ENCODE measurements around the gene NOTCH2. TPM values are rescaled to one million over a fixed set of nuclear protein-coding genes. Genes with fewer than 3 reads are reported as not detected.
A peak's percentile ranks its signal among the peaks of the same experiment; 100 is the strongest.

NOTCH2 gene
- total RNA-seq, 4 donors from 2014 or later = 91.1 to 148 (median 112) TPM

DNA sequence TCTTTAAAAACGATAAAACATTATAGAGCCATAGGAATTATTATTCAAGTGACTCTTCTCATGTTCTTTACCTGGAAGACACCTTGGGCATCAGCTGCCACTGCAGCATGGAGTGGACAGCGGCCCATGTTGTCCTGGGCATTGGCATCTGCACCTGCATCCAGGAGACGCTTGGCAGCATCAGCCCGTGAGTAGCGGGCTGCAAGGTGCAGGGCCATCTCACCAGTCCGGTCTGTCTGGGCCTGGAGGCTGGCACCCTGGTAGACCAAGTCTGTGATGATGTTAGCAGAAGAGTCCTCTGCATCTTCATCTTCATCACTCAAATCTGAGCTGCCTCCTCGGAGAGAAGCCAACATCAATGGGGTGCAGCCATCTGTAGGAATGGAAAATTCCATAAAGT, 150.2 kb downstream of the NOTCH2 start:
- H3K36me3 ChIP-seq = peaks cover 87 to 100% (median 99%) of the 10 kb centered on the region in 4 donors
- no peaks in the 10 kb centered on the region for H3K4me1 ChIP-seq
- WGBS = 77% methylated on average over 3 of the region's 7 CpGs
- no peak overlapping the region for H3K4me3 ChIP-seq
- H3K27me3 ChIP-seq = no peaks in the 10 kb centered on the region
- peak; percentile 39 for DNase-seq (ENCODE audit: extremely low spot score)
- TF ChIP-seq, protein P1, sequence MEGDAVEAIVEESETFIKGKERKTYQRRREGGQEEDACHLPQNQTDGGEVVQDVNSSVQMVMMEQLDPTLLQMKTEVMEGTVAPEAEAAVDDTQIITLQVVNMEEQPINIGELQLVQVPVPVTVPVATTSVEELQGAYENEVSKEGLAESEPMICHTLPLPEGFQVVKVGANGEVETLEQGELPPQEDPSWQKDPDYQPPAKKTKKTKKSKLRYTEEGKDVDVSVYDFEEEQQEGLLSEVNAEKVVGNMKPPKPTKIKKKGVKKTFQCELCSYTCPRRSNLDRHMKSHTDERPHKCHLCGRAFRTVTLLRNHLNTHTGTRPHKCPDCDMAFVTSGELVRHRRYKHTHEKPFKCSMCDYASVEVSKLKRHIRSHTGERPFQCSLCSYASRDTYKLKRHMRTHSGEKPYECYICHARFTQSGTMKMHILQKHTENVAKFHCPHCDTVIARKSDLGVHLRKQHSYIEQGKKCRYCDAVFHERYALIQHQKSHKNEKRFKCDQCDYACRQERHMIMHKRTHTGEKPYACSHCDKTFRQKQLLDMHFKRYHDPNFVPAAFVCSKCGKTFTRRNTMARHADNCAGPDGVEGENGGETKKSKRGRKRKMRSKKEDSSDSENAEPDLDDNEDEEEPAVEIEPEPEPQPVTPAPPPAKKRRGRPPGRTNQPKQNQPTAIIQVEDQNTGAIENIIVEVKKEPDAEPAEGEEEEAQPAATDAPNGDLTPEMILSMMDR (IDR thresholded peaks at IDR 0.05) = no peak
- TF ChIP-seq POLR2AphosphoS5 (IDR thresholded peaks at IDR 0.05) (no peak), POLR2A (IDR thresholded peaks at IDR 0.05; ENCODE audit: low read depth) (no peak), EP300 (IDR thresholded peaks at IDR 0.05) (no peak)
- no peak overlapping the region for H3K27ac ChIP-seq (replicated peaks in 1 of 4)
- H3K9me3 ChIP-seq = no peaks in the 10 kb centered on the region
- intact Hi-C loops (cut with DNase I) = no loop called here

DNA sequence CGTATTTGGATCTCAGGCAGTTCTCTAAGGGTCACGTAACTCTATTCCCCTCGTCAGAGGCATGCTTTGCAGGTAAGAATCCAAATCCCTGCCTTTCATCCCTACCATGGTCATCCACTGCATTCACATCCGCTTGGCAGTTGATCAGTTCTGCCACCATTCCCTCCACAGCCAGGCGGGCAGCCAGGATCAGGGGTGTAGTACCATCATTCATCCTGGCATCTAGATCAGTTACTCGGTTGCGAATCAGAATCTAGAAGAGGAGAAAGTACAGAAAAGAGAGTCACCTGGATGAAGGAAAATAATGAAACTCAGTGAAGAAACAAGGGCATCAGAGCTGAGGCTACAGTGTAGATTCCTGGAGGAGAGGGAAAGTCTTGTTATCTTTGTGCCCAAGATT, 151.2 kb downstream of the NOTCH2 start:
- Histone ChIP-seq H3K4me3 (no peak overlapping the region), H3K36me3 (peaks cover 78 to 100% (median 99%) of the 10 kb centered on the region in 4 donors)
- 93% methylated on average over 7 of the region's 7 CpGs for WGBS

DNA sequence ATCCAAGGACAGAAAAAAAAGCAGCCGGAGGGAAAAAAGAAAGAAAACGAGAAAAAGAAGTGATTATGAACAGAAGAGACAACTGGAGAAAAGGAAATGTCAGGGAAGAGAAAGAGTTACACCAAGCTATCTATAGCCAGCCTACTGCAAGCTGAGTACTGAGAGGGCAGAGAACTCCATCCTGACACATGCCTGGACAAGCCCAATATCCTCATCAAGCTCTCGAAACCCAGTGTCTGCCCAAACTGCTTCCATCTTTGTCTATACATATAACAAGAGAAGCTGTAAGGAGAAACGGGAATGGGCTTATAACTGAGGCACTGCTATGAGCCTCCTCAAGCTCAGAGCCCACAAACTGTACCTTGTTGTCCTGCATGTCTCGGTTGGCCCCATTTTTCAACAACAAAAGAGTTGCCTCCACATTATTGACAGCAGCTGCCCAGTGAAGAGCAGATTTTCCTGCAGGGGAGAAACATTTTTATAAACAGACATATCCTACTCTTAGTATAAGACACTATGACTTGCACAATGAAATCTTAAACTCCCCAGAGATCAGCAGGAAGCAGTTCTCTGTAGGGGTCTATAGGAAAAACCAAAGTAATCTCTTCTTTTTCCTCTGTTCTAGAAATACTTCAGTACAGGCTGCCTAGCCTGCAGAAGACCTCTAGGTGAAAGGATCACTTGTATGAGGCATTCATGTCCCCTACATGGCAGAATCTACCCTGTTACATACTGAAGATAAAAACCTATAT, 152.0 kb downstream of the NOTCH2 start:
- TF ChIP-seq POLR2AphosphoS5 (IDR thresholded peaks at IDR 0.05) = no peak
- TF ChIP-seq, protein P1 (IDR thresholded peaks at IDR 0.05) = no peak
- TF ChIP-seq EP300 (IDR thresholded peaks at IDR 0.05) = no peak
- TF ChIP-seq POLR2A (IDR thresholded peaks at IDR 0.05; ENCODE audit: low read depth) = no peak
- intact Hi-C loops (cut with DNase I) = no loop called here
- H3K4me1 ChIP-seq = no peaks in the 10 kb centered on the region
- DNase-seq (ENCODE audit: extremely low spot score) = no peak
- H3K9me3 ChIP-seq = no peaks in the 10 kb centered on the region
- no peak overlapping the region for H3K4me3 ChIP-seq
- peaks cover 70 to 98% (median 93%) of the 10 kb centered on the region in 4 donors for H3K36me3 ChIP-seq
- H3K27ac ChIP-seq (replicated peaks in 1 of 4) = no peak overlapping the region
- no peaks in the 10 kb centered on the region for H3K27me3 ChIP-seq
- WGBS = 75% methylated on average over 5 of the region's 5 CpGs

More for the DNA sequence above, 151.2 kb downstream of the NOTCH2 start:
- intact Hi-C loops (cut with DNase I) = no loop called here
- no peak for DNase-seq (ENCODE audit: extremely low spot score)
- Histone ChIP-seq H3K27ac (replicated peaks in 1 of 4) (no peak overlapping the region), H3K27me3 (no peaks in the 10 kb centered on the region), H3K9me3 (no peaks in the 10 kb centered on the region), H3K4me1 (no peaks in the 10 kb centered on the region)
- TF ChIP-seq POLR2A (IDR thresholded peaks at IDR 0.05; ENCODE audit: low read depth) (no peak), EP300 (IDR thresholded peaks at IDR 0.05) (no peak)
- TF ChIP-seq, protein P1 (IDR thresholded peaks at IDR 0.05) = no peak

DNA sequence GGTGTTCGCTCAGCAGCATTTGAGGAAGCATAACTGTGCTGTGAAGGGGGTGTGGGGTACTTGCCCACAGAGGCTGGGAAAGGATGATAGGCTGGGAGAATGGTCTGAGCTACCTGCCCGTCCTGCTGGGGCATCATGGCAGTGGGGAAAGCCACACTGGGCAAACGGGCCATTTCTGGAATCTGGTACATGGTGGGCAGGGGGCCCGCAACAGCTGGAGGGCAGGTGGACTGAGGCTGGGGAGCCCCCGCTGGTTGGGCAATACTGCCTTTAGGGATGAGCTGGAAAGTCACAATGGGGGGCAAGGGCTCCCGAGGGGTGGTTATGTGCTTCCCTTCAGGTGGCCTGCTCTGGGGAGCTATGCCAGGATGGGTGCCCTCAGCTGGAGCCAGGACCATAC, 153.9 kb downstream of the NOTCH2 start:
- Histone ChIP-seq H3K27ac (replicated peaks in 1 of 4) (no peak overlapping the region), H3K4me3 (no peak overlapping the region), H3K4me1 (no peaks in the 10 kb centered on the region), H3K9me3 (no peaks in the 10 kb centered on the region), H3K27me3 (no peaks in the 10 kb centered on the region), H3K36me3 (peaks cover 57 to 78% (median 73%) of the 10 kb centered on the region in 4 donors)
- TF ChIP-seq EP300 (IDR thresholded peaks at IDR 0.05) (no peak), POLR2A (IDR thresholded peaks at IDR 0.05; ENCODE audit: low read depth) (no peak), POLR2AphosphoS5 (IDR thresholded peaks at IDR 0.05) (no peak)
- TF ChIP-seq, protein P1 (IDR thresholded peaks at IDR 0.05) = no peak
- WGBS = 100% methylated on average over 5 of the region's 6 CpGs
- intact Hi-C loops (cut with DNase I) = no loop called here
- no peak for DNase-seq (ENCODE audit: extremely low spot score)

Measured in esophagus muscularis mucosa (tissue), 4 donors.